T-helper 22 cell (primary cell): ENCODE results near the gene SYCE3.

ENCODE experiments used
- DNase-seq: peaks from one replicate; pipeline ENCODE4 v3.0.0-alpha.2; 2020; ENCODE audit warnings: low read depth

The SYCE3 gene

DNA sequence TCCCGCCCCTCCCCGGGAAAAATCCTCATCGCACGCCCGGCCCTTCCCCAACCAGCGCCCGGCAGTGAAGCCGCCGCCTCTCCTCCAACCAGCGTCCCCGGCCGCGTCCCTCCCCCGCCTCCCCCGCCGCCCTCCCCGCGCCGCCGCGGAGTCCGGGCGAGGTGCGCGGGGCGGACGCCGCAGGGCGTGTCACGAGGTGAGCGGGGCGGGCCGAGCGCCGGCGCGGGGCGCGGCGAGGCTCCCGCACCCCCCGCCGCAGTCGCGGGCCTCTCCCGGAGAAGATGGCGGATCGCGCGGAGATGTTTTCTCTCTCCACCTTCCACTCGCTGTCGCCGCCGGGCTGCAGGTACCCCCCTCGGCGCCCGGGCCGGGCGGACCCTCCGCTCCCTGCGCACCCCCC is 37.8 kb upstream of the SYCE3 start, which contains the start of gene MAPK8IP2:
Gene MAPK8IP2, plus strand, starts transcription at position 256 of the 400 bp plus-strand sequence. Its CDS starts 26 bp downstream, at position 282.
- no peak for DNase-seq

GRCh38 chr22:50599816-50600455 is 37.2 kb upstream of the SYCE3 start:
- DNase-seq: peak; percentile 24

- DNase-seq: no peak
These were observed 34.4 kb upstream of the SYCE3 start for GRCh38 chr22:50597097-50597496.

DNA sequence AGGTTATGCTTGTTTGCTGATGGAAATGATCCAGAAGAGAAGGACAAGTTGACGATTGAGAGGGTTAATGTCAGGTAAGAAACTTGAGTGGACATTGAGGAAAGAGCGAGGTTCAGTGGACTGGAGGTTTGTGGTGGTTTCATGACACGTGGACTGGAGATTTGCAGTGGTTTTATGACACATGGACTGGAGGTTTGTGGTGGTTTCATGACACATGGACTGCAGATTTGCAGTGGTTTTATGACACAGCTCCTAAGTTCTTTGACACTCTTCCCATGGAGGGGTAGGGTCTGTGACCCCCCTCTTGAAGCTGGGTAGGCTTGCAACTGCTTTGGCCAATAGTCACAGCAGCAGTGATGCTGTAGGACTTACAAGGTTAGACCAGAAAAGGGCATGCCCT is 32.5 kb upstream of the SYCE3 start:
- DNase-seq: no peak

GRCh38 chr22:50587407-50587806 is 24.7 kb upstream of the SYCE3 start:
- no peak for DNase-seq

DNA sequence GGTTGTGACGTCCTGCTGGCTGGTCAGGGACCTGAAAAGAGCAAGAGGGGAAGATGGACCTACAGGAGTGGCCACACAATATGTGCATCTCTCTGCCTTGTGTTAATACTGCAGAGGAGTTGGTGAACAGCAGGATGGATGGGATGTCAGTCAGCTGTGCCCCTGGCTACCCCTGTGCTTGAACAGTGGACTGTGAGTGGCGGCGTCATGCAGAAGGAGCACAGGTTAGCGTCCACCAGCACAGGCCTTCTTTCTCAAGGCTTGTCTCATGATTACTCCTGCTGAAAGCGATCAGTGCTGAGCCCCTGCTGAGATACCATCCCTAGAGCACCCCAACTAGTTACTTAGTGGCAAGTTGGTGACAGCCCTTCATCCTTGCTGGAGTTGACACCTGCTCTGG is 23.7 kb upstream of the SYCE3 start:
- no peak for DNase-seq

GRCh38 chr22:50585781-50586180 is 23.1 kb upstream of the SYCE3 start:
- no peak for DNase-seq

DNA sequence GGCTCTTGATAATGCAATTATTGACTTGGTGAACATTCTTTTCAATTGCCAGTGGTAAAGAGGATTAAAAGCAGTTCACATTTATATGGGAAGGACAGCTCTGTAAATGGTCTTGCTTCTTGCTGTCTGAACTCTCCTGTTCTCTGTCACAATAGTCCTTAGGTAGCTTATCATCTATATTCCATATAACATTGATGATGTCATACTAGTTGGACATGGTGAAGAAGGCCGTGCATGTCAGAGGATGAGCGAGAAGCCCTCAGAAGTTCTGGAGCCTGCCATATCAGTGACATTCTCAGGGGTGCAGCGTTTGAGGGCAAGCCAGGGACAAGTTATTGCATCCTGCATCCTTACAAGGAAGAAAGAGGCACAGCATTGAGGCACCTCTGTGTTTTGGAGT is 22.5 kb upstream of the SYCE3 start:
- DNase-seq: no peak

- no peak for DNase-seq
These were observed 21.7 kb upstream of the SYCE3 start for GRCh38 chr22:50584106-50585096.

- DNase-seq: no peak
These were observed 20.7 kb upstream of the SYCE3 start for GRCh38 chr22:50583294-50583861.

DNA sequence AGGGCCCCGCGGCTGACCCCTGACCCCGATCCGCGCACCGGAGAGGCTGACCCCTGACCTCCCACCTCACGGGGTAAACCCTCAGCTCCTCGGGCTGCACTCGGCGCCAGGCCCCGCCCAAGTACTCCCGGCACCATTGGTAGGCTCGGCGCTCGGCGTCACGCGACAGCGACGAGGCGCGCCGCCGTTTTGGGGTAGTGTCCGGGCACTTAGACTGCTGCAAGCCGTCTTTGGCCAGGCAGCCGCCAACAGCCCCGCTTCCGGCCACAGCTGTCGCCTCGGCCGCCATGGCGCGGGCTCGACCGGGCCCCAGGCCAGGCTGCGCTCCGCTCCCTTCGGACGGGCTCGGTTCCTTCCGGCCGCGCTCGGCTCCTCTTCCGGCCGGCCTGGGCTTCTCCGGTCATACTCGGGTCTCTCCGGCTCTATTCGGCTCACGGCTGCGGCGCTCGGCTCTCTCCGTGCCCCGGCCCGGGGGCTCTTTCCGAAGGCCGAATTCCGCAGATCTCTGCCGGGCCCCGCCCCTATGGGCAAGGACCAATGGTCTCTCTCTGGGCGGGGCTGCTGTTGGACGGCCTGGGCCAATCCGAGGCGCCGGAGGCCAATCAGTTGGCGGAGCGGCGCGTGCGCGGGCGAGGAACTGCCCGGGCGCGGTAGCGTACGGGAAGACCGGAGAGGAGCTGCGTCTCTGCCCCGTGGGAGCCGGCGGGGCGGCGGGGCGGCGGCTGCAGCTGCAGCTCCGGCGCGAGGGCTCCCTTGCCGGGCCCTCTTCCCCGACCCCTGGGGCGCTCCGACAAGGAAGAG is 20.0 kb upstream of the SYCE3 start, which contains the start of gene CHKB:
Gene CHKB, minus strand, starts transcription at position 357 of the 801 bp plus-strand sequence. Its CDS starts 68 bp downstream, at position 289.
- DNase-seq: peak; percentile 97

DNA sequence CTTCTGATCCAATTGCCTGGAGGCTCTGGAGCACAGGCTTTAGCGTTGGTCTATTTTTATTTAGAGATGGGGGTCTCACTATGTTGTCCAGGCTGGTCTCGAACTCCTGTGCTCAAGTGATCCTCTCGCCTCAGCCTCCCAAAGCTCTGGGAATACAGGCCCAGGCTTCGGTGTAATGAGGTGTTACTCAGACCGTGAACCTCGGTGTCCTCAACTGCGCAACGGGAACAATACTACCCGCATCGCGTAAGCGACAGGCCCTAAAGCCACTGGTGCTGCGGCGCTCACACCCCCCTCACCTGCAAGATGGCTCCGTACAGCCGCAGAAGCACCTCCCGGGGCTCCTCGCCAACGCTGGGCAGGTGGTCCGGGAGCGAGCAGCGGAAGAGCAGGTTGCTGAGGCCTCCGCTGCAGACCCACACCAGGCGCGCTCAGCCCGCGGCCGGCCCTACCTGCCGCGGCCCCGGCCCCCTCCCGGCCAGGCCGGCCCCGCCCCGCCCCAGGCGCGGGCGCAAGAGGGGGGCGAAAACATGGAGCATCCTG is 19.3 kb upstream of the SYCE3 start:
- peak; percentile 13 for DNase-seq

DNA sequence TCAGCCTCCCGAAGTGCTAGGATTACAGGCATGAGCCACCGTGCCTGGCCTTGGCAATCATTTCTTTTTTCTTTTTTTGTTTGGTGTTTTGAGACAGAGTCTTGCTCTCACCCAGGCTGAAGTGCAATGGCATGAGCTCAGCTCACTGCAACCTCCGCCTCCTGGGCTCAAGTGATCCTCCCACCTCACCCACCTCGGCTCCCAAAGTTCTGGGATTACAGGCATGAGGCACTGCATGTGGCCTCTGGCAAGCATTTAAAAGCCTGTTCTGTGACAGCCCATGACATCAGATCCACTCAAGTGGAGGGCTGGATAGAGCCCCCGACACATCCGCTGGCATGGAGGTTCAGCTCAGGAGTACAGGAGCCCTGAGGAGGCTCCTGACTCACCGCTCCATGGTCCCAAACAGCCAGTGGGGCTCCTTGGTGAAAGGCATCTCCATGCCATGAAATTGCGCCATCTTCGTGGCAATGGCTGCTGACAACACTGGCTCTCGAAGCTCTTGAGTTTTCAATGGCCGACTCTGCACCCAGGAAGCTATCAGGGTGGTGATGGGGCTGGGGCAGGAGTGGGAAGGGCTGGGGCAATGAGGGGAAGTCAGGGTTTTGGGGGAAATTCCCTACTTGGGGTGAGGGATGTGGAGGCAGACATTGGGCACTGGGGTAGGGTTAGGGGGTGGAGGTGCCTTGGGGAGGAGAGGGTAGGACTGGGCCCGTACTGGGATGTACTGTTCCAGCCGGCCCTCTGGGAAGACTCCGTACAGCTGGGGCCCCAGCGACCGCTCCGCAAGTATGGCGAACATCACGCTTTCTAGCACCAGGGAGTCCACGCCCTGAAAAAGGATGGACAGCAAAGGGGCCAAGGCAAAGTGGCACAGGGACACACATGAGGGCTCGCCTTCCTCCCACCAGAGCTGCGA is 18.6 kb upstream of the SYCE3 start:
- no peak for DNase-seq

GRCh38 chr22:50579752-50580151 is 17.0 kb upstream of the SYCE3 start:
- no peak for DNase-seq

- no peak for DNase-seq
These were observed 16.1 kb upstream of the SYCE3 start for GRCh38 chr22:50578776-50579310.

DNA sequence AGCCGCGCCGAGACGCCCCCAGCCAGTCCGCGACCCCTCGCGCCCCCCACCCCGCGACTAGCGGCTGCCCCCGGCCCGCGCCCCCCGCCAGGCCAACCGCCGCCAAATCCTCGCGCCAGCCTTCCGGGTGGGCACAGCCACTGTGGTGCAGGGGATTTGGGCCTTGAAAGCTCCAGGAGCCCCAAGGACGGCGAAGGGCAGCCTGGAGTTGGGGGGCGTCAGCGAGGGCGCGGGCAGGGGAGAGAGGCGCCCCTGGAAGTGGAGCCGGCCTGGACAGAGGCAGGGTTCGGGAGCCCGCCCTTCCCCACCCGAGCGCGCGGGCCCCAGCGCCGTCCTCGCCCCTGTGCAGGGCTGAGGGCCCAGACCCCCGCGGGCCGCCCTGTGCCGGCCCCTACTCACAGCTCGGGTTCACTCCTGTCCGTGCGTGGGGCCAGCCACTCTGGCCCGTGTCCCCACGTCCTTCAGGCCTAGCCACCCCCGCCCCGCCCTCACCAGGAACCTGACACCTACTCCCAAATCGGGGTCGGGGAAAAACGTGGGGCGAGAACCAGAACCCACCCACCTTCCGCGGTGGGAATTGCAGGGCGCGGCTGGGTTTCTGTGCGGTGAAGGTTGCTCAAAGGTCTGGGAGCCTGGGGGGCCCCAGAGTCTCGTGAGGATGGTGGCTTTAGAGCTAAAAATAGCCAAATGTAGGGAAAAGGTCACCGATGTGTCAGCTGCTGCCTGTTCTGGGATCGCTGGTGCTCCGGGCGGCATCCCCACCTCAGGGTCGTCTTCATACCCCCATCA is 15.5 kb upstream of the SYCE3 start, which contains the start of gene CPT1B:
Gene CPT1B, minus strand, starts transcription at position 441 of the 789 bp plus-strand sequence. CDS start 512 bp downstream, outside the sequence.
- DNase-seq: no peak

GRCh38 chr22:50577697-50577986 is 14.9 kb upstream of the SYCE3 start:
- no peak for DNase-seq

DNA sequence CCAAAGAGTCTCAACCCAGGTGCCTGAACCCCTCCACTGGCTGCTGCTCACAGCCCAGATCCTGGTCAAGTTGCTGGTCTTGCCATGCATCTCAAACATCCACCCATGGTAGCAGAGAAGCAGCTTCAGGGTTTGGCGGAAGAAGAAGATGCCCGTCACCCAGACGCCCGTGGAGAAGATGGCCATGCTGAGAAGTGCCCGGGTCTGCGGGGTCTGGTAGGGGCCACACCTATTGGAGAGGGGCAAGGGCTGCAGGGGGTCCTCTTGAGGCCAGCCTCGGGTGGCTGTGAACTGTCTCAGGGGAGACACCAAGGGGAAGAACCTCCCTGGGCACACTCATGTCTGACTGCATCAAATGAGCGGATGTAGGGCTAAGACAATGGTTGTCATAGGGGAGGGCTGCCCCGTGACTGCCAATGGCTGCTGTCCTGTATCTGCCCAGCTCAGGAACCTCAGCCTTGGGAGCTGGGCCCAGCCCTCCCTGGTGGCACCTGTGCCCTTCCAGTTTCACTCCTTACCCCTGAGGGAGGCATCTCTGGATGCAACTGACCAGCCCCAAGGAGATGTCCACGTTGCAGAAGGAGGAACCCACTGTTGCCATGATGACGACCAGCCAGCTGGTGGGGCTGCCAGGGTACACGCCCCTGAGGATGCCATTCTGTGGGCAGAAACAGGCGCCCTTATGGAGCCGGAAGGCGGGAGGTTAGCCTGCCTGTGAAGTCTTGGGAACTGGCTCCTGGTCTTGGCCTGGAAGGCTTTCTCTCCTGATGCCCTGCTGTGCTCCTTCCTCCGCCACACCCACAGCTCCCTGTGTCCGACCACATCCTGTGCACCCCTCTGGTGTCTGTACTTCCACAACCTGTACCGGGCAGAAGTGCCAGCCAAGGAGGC is 14.3 kb upstream of the SYCE3 start:
- DNase-seq: no peak
